ENCODE measurements around the gene ST3GAL4. TPM values are rescaled to one million over a fixed set of nuclear protein-coding genes. Genes with fewer than 3 reads are reported as not detected.

ST3GAL4 gene
- total RNA-seq, 1 donor from 2014 or later = 8.8 TPM

GRCh38 chr11:126456783-126457542 is 101.5 kb downstream of the ST3GAL4 start:
- DNase-seq (ENCODE audit: low spot score, unreplicated experiment) = no peak
- Mint-ChIP-seq H3K4me1 (ENCODE audit: low read depth) (no peaks in the 10 kb centered on the region), H3K9me3 (ENCODE audit: low read depth) (no peaks in the 10 kb centered on the region), H3K27ac (no peak overlapping the region), H3K27me3 (peaks cover 26% of the 10 kb centered on the region), H3K4me3 (ENCODE audit: low read depth) (no peak overlapping the region), H3K36me3 (ENCODE audit: insufficient read depth) (no peaks in the 10 kb centered on the region)
- no peak for TF ChIP-seq CTCF (IDR thresholded peaks at IDR 0.05; ENCODE audit: unreplicated experiment)

GRCh38 chr11:126457817-126458216 is 102.3 kb downstream of the ST3GAL4 start:
- H3K4me3 Mint-ChIP-seq (ENCODE audit: low read depth) = no peak overlapping the region
- no peak for TF ChIP-seq CTCF (IDR thresholded peaks at IDR 0.05; ENCODE audit: unreplicated experiment)
- H3K36me3 Mint-ChIP-seq (ENCODE audit: insufficient read depth) = no peaks in the 10 kb centered on the region
- H3K4me1 Mint-ChIP-seq (ENCODE audit: low read depth) = no peaks in the 10 kb centered on the region
- no peaks in the 10 kb centered on the region for H3K9me3 Mint-ChIP-seq (ENCODE audit: low read depth)
- no peak for DNase-seq (ENCODE audit: low spot score, unreplicated experiment)
- H3K27me3 Mint-ChIP-seq = peaks cover 28% of the 10 kb centered on the region
- H3K27ac Mint-ChIP-seq = no peak overlapping the region

- no peak for TF ChIP-seq CTCF (IDR thresholded peaks at IDR 0.05; ENCODE audit: unreplicated experiment)
- Mint-ChIP-seq H3K4me1 (ENCODE audit: low read depth) (no peaks in the 10 kb centered on the region), H3K36me3 (ENCODE audit: insufficient read depth) (no peaks in the 10 kb centered on the region), H3K9me3 (ENCODE audit: low read depth) (no peaks in the 10 kb centered on the region), H3K4me3 (ENCODE audit: low read depth) (no peak overlapping the region), H3K27me3 (peaks cover 42% of the 10 kb centered on the region), H3K27ac (no peak overlapping the region)
- no peak for DNase-seq (ENCODE audit: low spot score, unreplicated experiment)
Measured at GRCh38 chr11:126459691-126460281, 104.3 kb downstream of the ST3GAL4 start.

DNA sequence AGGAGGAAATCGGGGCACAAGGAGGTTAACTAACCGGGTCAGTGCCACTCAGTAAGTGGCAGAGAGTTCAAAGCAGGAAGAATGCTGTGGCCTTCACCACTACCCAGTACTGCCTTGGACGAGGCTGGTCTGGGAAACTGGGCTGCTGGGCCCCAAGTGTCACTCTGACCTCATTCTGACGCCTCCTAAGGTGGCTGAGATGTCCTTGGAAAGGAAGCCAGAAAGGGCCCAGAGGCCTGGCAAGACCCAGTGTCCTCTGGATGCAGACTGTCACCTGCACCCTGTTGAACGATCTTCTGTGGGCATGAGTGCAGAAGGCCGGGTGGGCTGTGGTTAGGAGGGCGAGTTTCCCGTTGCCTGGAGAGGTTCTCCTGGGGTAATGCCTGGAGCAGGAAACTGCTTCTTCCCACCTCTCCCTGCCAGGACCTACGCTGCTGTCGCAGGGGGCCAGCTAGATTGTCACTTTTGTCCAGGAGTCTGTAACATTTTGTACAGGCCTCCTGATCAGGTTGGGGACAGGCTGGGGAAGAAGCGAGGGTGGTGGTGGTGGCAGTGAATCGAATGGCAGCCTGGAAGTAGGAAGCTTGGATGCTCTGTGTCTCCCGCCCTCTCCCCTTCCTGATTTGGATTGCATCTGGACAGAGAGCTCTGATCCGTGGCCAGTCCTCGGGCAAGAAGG is 105.1 kb downstream of the ST3GAL4 start:
- Mint-ChIP-seq H3K4me3 (ENCODE audit: low read depth) (no peak overlapping the region), H3K4me1 (ENCODE audit: low read depth) (no peaks in the 10 kb centered on the region), H3K27ac (no peak overlapping the region), H3K27me3 (peaks cover 46% of the 10 kb centered on the region), H3K9me3 (ENCODE audit: low read depth) (no peaks in the 10 kb centered on the region), H3K36me3 (ENCODE audit: insufficient read depth) (no peaks in the 10 kb centered on the region)
- no peak for TF ChIP-seq CTCF (IDR thresholded peaks at IDR 0.05; ENCODE audit: unreplicated experiment)
- DNase-seq (ENCODE audit: low spot score, unreplicated experiment) = no peak

- H3K36me3 Mint-ChIP-seq (ENCODE audit: insufficient read depth) = no peaks in the 10 kb centered on the region
- no peak for TF ChIP-seq CTCF (IDR thresholded peaks at IDR 0.05; ENCODE audit: unreplicated experiment)
- peaks cover 2% of the 10 kb centered on the region for H3K4me1 Mint-ChIP-seq (ENCODE audit: low read depth)
- peaks cover 51% of the 10 kb centered on the region for H3K27me3 Mint-ChIP-seq
- H3K9me3 Mint-ChIP-seq (ENCODE audit: low read depth) = no peaks in the 10 kb centered on the region
- no peak overlapping the region for H3K4me3 Mint-ChIP-seq (ENCODE audit: low read depth)
- no peak for DNase-seq (ENCODE audit: low spot score, unreplicated experiment)
- no peak overlapping the region for H3K27ac Mint-ChIP-seq
Measured at GRCh38 chr11:126461096-126461440, 105.6 kb downstream of the ST3GAL4 start.
